ENCODE measurements around the gene SLU7. TPM values are rescaled to one million over a fixed set of nuclear protein-coding genes. Genes with fewer than 3 reads are reported as not detected.
"Not testable (repeated sequence)": the region's sequence is repeated elsewhere in the genome, so short reads cannot be mapped to it uniquely, and the experiment has no call there.

Gene SLU7
- total and polyA plus RNA-seq, 9 of the 15 experiments (the other 6 are each of a cell fraction or from before 2014, with no cell fraction given) = 42.1 to 65.7 (median 54.8) TPM

DNA sequence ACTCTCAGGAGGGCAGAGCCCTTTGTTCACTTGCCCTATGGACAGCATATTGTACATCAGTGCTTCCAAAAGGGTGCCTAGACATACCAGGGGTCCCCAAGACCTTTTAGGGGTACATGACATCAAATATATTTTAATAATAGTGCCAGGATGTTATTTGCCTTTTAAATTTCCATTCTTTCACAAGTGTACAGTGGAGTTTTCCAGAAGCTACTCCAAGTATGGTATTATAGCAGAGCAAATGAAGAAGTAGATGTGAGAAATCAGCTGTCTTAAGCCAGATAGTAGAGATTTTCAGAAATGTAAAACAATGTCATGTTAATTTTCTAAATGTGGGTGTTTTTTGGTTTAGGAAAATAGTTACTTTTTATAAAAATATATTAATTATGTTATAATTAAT lies 18.4 kb upstream of the SLU7 start:
- H3K9me3 ChIP-seq (replicated peaks; ENCODE audit: control insufficient read depth, insufficient read depth, low read depth, low read length) = no peaks in the 10 kb centered on the region
- H3K4me3 ChIP-seq = no peak overlapping the region
- no peaks in the 10 kb centered on the region for H3K79me2 ChIP-seq (ENCODE audit: control insufficient read depth, insufficient read depth, low read length)
- H3K4me2 ChIP-seq (ENCODE audit: insufficient read depth, low read length) = no peak overlapping the region
- H3K27me3 ChIP-seq (ENCODE audit: control insufficient read depth in 2 of 2, insufficient read depth in 2 of 2, low read length in 2 of 2) = no peaks in the 10 kb centered on the region
- peaks cover 12 to 14% of the 10 kb centered on the region in 2 experiments; a peak in 4 of 5 replicates for H3K4me1 ChIP-seq (replicated peaks in 1 of 2; ENCODE audit: control insufficient read depth in 2 of 2, insufficient read depth in 2 of 2, low read length in 2 of 2)
- intact Hi-C loops (cut with micrococcal nuclease) (no loop called here), in situ Hi-C loops (cut with MboI) (no loop called here)
- DNase-seq (ENCODE audit: extremely low read depth in 1 of 4, low spot score in 3 of 4) = no peak
- ChIA-PET CTCF (ENCODE audit: low intra/inter-chr PET ratio) (no interaction called here), POLR2A (no interaction called here)
- no peaks in the 10 kb centered on the region for H3K9me1 ChIP-seq (ENCODE audit: control insufficient read depth, insufficient read depth, low read length)
- H3K36me3 ChIP-seq (ENCODE audit: control insufficient read depth, insufficient read depth, low read length) = no peaks in the 10 kb centered on the region
- ATAC-seq = no peak
- no peak overlapping the region for H3K27ac ChIP-seq (ENCODE audit: extremely low read depth, low read depth, low read length)
- no TSS peak for BruUV-seq (replicated peaks)
- H3K9ac ChIP-seq (ENCODE audit: insufficient read depth in 1 of 2, low read depth in 2 of 2, low read length in 2 of 2) = no peak overlapping the region
- no peak for TF ChIP-seq ZNF830 (CRISPR knock-in tag; IDR thresholded peaks at IDR 0.05)
- H4K20me1 ChIP-seq (replicated peaks; ENCODE audit: control insufficient read depth, insufficient read depth, low read length) = no peaks in the 10 kb centered on the region
- no peak for FAIRE-seq
- no peak overlapping the region for H2AFZ ChIP-seq (ENCODE audit: low read depth, low read length)

DNA sequence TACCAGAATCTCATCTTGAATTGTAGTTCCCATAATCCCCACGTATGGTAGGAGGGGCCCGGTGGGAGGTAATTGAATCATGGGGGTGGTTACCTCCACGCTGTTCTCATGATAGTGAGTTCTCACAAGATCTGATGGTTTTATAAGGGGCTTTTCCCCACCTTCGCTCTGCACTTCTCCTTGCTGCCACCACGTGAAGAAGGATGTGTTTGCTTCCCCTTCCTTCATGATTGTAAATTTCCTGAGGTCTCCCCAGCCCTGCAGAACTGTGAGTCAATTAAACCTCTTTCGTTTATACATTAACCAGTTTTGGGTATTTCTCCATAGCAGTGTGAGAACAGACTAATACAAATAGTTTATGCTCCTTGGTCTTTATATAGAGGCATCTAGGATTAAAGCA lies 17.8 kb upstream of the SLU7 start:
- H3K4me3 ChIP-seq; DNase-seq (ENCODE audit: extremely low read depth in 1 of 4, low spot score in 3 of 4); H3K9me3 ChIP-seq (replicated peaks; ENCODE audit: control insufficient read depth, insufficient read depth, low read depth, low read length); in situ Hi-C loops (cut with MboI); H3K27me3 ChIP-seq (ENCODE audit: control insufficient read depth in 2 of 2, insufficient read depth in 2 of 2, low read length in 2 of 2); H3K27ac ChIP-seq (ENCODE audit: extremely low read depth, low read depth, low read length); FAIRE-seq; H3K4me2 ChIP-seq (ENCODE audit: insufficient read depth, low read length); ATAC-seq; H3K36me3 ChIP-seq (ENCODE audit: control insufficient read depth, insufficient read depth, low read length); H3K79me2 ChIP-seq (ENCODE audit: control insufficient read depth, insufficient read depth, low read length); BruUV-seq (replicated peaks); H4K20me1 ChIP-seq (replicated peaks; ENCODE audit: control insufficient read depth, insufficient read depth, low read length); CTCF ChIA-PET (ENCODE audit: low intra/inter-chr PET ratio); H3K9ac ChIP-seq (ENCODE audit: insufficient read depth in 1 of 2, low read depth in 2 of 2, low read length in 2 of 2); intact Hi-C loops (cut with micrococcal nuclease); H3K9me1 ChIP-seq (ENCODE audit: control insufficient read depth, insufficient read depth, low read length): not testable (repeated sequence)
- POLR2A ChIA-PET = interaction anchor here (1.5 to 1.9 kb wide), 2 partner anchors 12 to 15 kb away, joined by 7 to 9 read pairs; partner anchors contain the start of gene PTTG1
- Histone ChIP-seq H3K4me1 (replicated peaks in 1 of 2; ENCODE audit: control insufficient read depth in 2 of 2, insufficient read depth in 2 of 2, low read length in 2 of 2) (peaks cover 12 to 14% of the 10 kb centered on the region in 2 experiments; a peak in 4 of 5 replicates), H2AFZ (ENCODE audit: low read depth, low read length) (0 out of 2 replicates have a peak overlapping the region, but pooled peaks have one; percentile 12)
- WGBS (ENCODE audit: insufficient coverage, low coverage, missing lambda C conversion rate) = 2% methylated on average over 6 of the region's 6 CpGs
